Measurements from ENCODE around the gene AMHR2.

The AMHR2 gene

DNA sequence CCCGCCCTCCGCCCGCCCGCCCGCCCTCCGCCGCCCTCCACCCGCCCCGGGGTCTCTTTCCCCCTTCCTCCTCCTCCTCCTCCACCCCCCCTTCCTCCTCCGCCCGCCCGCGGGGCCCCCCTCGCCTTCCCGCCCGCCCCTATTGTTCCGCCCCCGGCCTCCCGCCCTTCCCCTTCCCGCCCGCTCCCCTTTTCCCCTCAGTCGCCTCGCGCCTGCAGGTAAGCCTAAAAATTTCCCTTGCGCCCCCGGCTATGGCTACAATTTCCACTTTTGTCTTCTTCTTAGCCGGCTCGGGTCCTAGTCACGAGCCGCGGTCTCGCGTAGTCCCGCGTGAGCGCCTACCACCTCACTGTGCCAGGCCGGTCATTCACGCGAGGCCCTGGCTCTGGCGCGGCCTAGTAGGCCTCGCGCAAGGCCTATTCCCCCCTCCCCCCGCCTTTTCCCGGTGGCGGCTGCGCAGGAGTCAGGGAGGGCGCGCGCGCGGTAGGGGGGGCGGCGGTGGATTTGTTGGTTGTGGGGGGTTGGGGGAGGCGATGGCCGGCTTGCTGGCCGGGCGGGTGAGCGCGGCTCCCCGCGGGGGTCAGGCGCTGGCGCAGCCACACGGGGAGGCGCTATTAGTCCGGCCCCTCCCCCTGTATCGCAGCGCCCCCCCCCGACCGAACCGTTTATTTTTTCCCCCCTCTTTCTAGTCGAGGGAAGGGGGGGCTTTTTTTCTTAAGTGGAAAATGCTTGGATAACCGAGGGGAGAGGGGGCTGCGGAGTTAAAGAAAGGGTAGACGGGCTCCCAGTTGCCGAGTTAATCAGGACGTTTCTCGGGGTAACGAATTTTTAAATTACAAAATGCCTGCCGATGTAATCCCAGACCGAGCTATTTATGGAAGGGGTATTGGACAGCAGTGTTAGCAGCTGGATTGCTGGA is 28.8 kb downstream of the AMHR2 start:
- peak; percentile 41 to 64 (median 49) for DNase-seq (ENCODE audit: low read depth in 3 of 3)

DNA sequence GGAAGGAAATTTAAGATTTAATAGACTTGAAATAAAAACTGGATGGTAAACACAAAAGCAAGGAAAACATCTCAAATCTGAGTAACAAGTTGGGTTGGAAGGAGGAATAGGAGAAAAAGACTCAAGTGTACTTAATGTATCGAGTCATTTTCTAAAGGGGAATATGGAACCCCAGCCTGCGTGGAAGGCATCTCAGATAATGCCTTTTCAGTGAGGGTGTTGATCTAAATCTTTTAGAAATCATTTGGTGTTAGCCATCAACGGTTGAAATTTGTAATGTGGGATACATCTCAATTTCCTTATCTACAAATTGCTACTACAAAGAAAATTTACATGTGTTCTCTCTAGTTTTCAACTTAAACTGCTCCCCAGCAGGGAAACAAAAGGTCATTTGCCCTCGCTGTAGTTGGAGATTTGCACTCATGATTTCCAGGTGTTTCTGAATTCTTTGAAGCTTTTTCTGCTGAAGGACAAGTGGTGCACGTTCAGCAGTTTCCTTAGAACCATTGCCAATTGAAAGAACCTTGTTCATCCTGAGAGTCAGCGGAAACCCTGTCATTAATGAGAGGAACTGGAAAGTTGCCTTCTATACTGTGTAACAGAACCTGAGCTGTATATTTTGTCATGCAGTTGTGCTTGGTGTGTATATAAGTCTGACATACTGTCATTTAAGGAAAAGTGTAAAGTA is 30.4 kb downstream of the AMHR2 start:
- no peak for DNase-seq (ENCODE audit: low read depth in 3 of 3)

DNA sequence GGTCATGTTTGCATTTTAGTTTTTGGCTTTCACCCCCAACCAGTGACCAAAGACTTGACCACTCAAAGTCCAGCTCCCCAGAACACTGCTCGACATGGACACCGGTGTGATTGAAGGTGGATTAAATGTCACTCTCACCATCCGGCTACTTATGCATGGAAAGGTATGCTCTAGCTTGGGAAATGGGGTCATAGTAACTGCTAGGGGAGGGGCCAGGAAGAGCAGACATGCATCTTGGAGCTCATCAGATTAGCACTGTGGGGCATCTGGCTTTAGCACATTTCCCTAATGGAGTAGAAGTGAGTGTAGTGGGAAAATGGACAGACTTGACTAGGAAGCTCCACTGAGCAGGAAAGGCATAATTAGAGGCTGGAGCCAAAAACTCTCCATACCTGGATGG is 31.1 kb downstream of the AMHR2 start:
- DNase-seq (ENCODE audit: low read depth in 3 of 3), result no peak

DNA sequence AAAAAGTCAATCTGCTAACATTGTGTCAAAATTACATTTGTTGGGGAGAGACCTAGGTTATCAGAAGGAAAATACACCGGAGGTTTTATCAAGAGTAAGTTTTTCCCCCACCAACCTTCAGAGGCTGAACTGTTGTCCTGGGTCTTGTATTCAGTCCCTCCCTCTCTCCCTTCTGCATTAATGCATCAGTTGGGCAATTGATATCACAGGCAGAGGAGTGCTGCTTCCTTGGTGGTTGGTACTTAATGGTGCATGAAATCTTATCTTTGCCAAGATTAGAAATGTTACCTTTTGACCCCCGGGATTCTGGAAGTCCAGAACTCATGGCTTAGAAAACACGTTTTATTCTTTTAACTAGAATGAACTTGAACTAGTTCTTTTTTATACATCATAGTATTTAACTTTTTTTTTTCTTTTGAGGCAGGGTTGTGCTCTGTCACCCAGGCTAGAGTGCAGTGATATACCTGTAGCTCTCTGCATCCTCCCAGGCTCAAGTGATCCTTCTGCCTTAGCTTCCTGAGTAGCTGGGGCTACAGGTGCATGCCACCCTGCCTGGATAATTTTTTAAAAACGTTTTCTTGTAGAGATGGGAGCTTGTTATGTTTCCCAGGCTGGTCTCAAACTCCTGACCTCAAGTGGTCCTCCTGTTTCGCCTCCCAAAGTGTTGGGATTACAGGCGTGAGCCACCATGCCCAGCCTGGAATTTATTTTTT is 33.2 kb downstream of the AMHR2 start:
- DNase-seq (ENCODE audit: low read depth in 3 of 3), result no peak

DNA sequence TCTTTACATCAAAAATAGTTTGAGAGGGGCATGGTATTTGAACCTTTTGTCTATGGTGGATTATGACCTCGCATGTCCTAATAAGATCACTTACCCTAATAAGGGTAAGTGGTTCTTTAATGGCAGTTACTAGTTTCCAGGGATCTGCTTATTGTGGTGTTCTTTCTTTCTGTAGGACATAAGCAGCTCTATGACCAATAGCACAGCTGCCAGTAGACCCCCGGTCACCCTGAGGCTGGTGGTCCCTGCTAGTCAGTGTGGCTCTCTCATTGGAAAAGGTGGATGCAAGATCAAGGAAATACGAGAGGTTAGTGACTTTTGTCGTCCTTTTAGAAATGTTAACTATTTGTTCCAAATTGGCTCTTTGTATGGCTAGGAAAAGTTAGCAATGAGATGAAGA is 35.4 kb downstream of the AMHR2 start:
- no peak for DNase-seq (ENCODE audit: low read depth in 3 of 3)

DNA sequence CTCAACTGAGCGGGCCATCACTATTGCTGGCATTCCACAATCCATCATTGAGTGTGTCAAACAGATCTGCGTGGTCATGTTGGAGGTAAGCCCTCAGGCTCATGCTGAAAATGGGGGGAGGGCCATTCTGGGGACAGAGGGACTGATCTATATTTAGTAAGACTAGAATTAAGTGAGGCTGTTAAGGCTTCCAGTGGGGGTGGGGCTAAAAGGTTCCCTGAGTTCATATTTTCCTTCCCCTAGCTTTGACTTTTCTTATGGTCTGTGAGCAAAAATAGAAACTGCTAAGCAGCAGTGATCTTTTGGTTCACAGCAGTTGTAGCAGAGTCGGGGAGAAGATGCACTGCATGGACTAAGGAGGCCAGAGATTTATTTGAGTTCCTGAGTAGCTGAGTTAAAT is 37.4 kb downstream of the AMHR2 start:
- DNase-seq (ENCODE audit: low read depth in 3 of 3), result no peak

DNA sequence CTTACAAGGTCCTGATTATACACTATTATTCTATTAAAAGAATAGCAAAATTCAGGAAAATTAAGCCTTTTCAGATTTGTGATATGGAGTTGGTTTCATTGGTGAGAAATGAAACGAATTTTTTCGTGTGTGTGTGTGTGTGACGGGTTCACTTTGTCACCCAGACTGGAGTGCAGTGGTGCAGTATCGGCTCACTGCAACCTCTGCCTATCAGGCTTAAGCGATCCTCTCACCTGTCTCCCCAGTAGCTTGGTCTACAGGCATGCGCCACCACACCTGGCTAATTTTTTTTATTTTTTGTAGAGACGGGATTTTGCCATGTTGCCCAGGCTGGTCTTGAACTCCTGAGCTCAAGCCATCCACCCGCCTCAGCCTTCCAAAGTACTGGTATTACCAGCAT is 37.9 kb downstream of the AMHR2 start:
- no peak for DNase-seq (ENCODE audit: low read depth in 3 of 3)

DNA sequence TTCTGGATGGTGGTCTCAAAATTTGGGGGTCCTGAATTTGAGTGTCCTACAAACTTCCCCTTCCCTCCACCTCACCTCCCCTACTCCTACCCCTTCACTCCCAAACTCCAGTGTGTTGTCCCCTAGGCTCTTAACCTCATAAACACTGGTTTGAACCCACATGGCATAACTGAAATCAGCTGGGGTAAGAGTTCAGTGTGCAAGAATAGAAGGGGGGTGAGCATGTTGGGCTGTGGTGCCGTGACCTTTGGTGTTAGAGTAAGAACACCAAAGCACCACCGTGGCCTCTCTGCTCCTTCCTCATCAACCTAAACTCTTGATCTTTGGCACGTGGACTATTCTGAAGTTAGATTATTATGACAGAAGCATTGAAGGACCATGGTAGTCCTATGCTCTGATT is 39.3 kb downstream of the AMHR2 start:
- no peak for DNase-seq (ENCODE audit: low read depth in 3 of 3)

DNA sequence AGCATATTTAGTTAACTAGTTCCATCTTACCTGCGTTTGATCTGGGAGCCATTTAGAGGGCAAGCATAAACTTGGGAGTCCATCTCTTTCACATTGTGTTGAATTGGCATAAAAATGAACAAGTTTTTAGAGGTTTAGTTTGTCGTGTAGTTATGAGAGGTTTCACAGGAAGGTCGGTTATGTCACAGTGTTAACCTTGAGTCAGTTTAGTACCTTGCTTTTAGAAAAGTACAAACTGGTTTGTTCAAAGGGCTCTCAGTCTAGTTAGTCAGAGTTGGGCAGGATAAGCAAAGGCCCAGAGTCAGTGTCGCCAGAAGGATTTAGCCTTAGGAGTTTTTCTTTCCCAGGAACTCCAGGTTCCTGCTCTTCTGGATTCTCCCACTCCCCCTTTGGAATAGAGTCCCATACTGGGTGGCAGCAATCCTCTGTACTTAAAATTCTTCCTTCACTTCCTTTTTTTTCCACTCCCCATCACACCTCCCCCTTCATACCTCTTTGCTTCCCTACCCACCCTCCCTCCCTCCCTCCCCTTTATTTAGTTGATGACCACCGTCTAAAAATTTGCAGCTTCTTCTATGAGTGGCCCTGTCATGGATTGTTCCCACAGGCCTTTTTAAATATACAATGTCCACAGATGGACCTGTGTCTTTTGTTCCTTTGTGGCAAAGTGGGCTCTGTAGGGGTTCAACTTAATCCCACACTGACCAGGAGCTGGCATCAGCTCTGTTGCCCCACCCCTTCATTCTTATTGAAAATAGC is 40.3 kb downstream of the AMHR2 start:
- DNase-seq (ENCODE audit: low read depth in 3 of 3), result no peak

DNA sequence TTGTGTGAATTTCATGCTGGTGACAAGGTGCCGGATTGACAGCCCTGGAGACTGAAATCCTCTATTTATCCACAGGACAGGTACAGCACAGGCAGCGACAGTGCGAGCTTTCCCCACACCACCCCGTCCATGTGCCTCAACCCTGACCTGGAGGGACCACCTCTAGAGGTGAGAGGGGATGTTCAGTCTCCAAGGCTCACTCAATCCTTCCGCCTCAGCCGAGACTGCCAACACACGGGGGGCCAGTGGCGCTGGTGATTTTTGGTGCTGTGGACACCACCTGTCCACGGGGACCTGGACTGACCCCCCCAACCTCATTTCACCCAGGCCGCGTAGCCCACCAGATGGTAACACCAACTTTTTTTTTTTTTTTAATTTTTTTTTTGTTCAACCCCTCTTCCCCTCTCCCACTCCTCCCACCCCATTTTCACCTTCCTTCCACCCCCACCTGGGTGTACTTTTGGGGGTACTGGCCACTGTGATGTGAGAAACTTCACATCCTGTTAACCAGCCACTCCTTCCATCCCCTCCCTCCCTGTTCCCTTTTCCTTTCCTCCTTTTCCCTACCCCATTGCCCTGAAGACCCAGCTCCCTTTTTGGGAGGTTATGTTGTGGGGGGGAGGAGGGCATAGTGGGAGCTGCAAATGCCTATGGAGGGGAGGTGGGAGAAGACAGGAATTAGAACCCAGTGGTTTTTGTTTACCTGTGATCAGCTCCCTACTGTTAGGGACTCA is 41.2 kb downstream of the AMHR2 start:
- DNase-seq (ENCODE audit: low read depth in 3 of 3), result no peak

DNA sequence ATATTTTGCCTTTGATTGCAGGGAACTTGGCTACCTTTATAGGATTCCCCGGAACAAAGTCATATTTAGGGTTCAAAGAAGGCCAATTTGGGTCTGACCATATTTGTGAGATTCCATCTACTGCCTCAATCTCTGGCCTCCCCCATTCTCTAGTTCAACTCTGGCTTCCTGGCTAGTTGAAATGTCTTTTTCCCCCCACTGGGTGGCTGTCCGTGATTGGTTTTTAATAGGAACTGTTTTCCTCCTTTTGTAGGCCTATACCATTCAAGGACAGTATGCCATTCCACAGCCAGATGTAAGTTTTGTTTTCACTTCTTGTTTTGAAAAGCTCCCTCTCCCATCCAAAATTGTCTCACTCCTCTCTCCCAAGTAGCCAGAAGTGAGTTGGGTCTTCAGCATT is 42.0 kb downstream of the AMHR2 start:
- DNase-seq (ENCODE audit: low read depth in 3 of 3), result no peak

DNA sequence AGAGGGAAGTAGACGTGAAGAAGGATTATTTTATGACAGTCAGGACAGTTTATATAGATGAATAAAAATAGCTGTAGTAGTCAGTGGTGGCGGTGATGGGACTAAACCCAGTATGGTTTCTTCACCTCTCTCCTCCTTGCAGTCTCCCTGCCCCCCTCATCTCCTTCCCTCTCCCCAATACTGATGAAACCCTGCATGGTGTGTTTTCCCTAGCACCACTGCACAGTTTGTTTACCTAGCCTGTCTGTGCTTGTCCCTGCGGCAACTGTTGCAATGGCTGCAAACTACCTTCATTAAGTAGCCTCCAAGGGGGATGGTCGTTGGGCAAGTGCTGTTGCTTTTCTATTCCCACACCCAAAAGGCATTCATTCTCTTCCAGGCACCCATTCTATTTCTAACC is 43.0 kb downstream of the AMHR2 start:
- no peak for DNase-seq (ENCODE audit: low read depth in 3 of 3)

DNA sequence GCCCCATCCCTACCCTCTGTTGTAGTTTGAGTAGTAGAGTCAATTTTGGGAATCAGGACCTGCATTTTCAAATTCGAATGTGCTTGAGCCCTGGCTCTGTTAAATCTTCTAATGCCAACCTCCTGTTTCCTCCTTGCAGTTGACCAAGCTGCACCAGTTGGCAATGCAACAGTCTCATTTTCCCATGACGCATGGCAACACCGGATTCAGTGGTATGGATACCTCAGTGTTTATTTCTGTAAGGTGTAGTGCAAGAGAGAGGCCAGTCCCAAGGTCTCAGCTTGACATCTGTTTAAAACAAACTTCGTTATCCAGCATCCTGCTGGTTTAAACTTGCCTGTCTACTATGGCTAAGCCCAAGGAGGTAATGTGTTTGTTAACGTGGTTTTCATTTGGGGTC is 43.4 kb downstream of the AMHR2 start:
- no peak for DNase-seq (ENCODE audit: low read depth in 3 of 3)

DNA sequence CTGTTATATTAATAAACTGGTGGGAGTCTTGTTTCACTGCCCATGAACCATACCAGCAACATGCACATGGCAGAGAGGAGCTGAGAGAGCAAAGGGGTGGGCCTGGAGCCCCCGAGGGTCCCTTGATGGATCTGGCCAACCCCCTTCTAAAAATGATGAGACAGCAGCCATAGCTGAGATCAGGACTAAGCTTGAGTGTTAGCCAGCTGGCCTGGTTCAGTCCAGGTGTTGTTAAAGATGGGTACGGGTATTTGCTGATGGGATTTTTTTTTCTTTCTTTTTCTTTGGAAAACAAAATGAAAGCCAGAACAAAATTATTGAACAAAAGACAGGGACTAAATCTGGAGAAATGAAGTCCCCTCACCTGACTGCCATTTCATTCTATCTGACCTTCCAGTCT is 44.2 kb downstream of the AMHR2 start:
- no peak for DNase-seq (ENCODE audit: low read depth in 3 of 3)

DNA sequence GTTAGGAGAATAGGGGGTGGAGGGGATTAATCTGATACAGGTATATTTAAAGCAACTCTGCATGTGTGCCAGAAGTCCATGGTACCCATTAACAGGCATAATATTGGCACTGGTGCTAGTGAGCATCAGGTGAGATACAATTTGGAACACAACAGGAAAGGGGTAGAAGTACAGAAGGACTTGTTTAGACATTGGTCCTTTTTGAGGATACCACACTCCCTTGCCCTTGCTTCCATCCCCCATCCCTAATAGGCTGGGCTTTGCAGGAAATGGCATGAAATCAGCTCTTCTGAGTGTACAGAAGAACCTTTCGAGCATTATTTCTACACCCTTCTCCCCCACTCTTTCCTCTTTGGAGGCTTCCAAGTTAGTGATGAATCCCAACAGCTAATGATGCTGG is 44.6 kb downstream of the AMHR2 start:
- DNase-seq (ENCODE audit: low read depth in 3 of 3), result no peak

DNA sequence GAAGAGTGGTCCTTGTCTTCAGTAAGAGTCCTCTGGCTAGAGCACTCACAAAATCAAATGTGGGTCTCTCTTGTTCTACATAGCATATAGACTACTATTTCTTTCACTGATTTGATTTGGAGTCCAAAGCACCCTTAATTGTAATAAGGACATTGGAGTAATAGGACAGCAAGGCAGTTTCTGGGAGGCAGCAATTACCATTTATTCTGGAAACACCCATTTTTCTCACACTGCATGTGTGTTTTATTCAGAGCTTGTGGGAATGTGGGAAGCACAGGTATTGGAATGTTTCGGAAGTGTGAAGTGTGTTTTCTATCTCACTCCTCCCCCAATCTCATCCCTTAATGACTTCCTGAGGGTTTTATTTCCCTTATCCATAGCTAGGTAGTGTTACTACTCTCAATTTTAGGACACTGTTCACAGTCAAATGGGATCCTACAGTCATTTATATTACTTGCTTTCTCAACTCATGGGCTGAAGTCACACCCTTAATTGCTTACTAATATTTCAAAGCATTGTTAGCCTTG is 48.5 kb downstream of the AMHR2 start:
- no peak for DNase-seq (ENCODE audit: low read depth in 3 of 3)

DNA sequence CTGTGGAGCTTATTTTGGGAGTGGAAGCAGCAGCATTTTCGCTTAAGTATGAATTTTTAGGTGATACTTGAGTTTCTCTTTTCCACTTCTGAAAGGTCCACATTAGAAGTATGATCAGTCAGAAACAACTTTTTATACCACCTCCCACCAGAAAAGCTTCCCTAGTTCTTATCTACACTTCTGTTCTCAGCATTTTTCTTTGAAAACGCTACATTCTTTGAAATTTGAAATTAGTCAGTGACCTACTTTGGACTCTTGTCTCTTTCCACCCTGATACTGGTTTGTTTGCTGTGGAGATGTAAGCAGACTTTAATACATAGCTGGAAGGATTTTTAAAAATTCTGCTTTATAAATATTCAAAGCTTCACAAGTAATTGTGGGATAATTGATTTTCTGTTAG is 50.4 kb downstream of the AMHR2 start:
- no peak for DNase-seq (ENCODE audit: low read depth in 3 of 3)

DNA sequence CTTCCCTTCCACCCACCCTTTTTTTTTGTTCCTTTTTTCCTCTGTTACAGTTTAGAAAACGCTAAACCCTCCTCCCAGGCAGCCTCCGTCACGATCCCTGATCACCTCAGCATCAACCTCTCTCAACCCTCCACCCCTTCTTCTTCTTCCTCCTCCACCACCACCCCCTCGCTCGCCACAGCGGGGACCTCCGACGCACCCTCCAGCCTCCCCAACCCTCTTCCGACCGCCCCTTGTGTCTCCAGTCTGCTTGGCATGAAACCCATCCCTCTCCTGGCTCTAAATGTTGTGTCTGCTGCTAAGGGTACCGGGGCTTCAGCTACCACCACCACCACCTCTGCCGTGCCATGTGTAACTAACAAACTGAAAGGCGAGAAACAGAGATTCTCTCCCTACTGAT is 51.2 kb downstream of the AMHR2 start:
- DNase-seq (ENCODE audit: low read depth in 3 of 3), result no peak

DNA sequence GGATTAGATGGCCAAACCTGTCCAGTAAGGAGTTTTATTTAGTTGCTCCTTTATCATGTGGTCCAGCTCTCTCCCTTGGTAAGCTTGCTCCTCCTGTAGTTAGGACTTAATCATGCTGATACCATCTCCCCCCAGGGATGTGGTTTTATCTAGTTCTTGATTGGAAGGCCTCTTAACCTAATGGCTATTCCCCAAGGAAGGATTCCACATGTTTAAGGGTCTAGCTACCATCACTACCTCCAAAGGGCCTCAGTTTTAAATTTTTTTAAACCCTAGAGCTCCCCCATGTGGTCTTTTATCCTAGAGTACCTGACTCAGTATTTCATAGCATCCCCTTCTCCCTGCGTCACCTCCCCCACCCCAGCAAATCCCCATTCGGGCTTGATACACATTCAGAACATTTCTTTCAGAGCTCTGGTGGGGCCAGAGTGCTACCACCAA is 53.1 kb downstream of the AMHR2 start:
- DNase-seq (ENCODE audit: low read depth in 3 of 3), result no peak

DNA sequence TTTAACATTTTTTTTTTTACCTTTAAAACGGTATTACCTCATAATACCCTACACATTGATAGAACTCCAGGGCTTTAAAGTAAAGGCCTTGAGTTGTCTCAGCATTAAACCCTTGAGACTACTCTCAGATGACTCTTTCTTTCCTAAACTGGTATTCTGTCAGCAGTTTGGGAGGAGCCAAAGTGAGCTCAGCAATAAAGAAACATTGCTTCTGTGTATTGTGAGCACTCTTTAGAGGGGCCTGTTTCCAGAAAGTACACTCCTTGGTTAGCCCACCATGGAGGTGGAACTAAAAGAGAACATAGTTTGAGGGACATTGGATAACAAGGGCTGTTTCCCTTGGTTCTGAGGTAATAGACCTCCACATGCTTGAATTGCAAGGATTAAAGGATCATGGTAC is 55.2 kb downstream of the AMHR2 start:
- DNase-seq (ENCODE audit: low read depth in 3 of 3), result no peak

DNA sequence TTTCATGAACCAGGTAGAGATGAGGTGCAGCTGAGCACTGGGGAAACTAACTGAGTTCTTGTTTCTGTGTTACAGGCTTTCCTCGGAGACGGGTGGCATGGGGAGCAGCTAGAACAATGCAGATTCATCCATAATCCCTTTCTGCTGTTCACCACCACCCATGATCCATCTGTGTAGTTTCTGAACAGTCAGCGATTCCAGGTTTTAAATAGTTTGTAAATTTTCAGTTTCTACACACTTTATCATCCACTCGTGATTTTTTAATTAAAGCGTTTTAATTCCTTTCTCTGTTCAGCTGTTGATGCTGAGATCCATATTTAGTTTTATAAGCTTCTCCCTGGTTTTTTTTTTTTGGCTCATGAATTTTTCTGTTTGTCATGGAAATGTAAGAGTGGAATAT is 55.7 kb downstream of the AMHR2 start:
- DNase-seq (ENCODE audit: low read depth in 3 of 3), result no peak
